GM12878 (cell line): ENCODE data around the gene FAM13C. TPM values are rescaled to one million over a fixed set of nuclear protein-coding genes. Genes with fewer than 3 reads are reported as not detected.

ENCODE experiments used
- ATAC-seq: fragments of 200-7000 bp; cut with Tn5 transposase; 3 replicates; pipeline ENCODE4 v1.9.1; 2020; ENCODE audit warnings: mild to moderate bottlenecking, moderate library complexity
- BruUV-seq: library from RNA; stranded (reverse); fragments of 400-500 nt; replicated peaks from 2 replicates; lab custom pipeline; 2021; lab: Mats Ljungman, UMichigan
- CTCF ChIA-PET: fragments of 300-600 bp; sonication (Branson Sonifier 250); formaldehyde crosslinking; extraction: SDS; loops from one replicate; lab custom pipeline; 2021; ENCODE audit warnings: inconsistent platforms; lab: Yijun Ruan, JAX
- POLR2A ChIA-PET: fragments of 350-600 bp; formaldehyde crosslinking; extraction: SDS; loops from one replicate; lab custom pipeline; 2021; ENCODE audit warnings: inconsistent platforms; lab: Charles Lee
- RAD21 ChIA-PET: fragments of 300-600 bp; sonication (Branson Sonifier 250); formaldehyde crosslinking; loops from one replicate; lab custom pipeline; 2023; ENCODE audit warnings: antibody characterized with exemption; ENCODE audit not compliant: unreplicated experiment; lab: Charles Lee
- SMC1A ChIA-PET: fragments of 300-600 bp; sonication (Branson Sonifier 250); formaldehyde crosslinking; loops from one replicate; lab custom pipeline; 2023; ENCODE audit not compliant: unreplicated experiment, uncharacterized antibody; lab: Charles Lee
- DNase-seq: peaks from one replicate; pipeline ENCODE4 v3.0.0-alpha.2; 2011; ENCODE audit warnings: low read depth, low spot score
- FAIRE-seq: peaks from 3 replicates; lab custom pipeline; 2011; peaks lifted over from hg19 to GRCh38; lab: Jason Lieb, UNC
- H2AFZ ChIP-seq: 2 replicates; pipeline ENCODE4 v1.6.0; 2011; ENCODE audit warnings: low read depth, low read length, control low read depth; ENCODE audit not compliant: control insufficient read depth
- H3K27ac ChIP-seq: 2 replicates; pipeline ENCODE4 v1.5.1; 2011; ENCODE audit warnings: control low read depth; ENCODE audit not compliant: control insufficient read depth, insufficient read depth
- H3K27me3 ChIP-seq, 2 experiments: replicated peaks in 1 of 2; 2 replicates each; pipeline versions ENCODE4 v1.6.0 to v1.6.1; 2011; ENCODE audit warnings: low read length in 1 of 2; ENCODE audit not compliant: control insufficient read depth in 2 of 2, insufficient read depth in 2 of 2
- H3K36me3 ChIP-seq, 2 experiments: 2 replicates each; pipeline ENCODE4 v1.5.1; 2011; ENCODE audit warnings: low read length in 1 of 2; ENCODE audit not compliant: control insufficient read depth in 2 of 2, insufficient read depth in 2 of 2
- H3K4me1 ChIP-seq: 2 replicates; pipeline ENCODE4 v1.6.1; 2011; ENCODE audit warnings: mild to moderate bottlenecking, low read length, moderate library complexity, mixed read lengths; ENCODE audit not compliant: control insufficient read depth, insufficient read depth
- H3K4me2 ChIP-seq: 2 replicates; pipeline ENCODE4 v1.6.0; 2011; ENCODE audit warnings: control low read depth; ENCODE audit not compliant: control insufficient read depth, insufficient read depth
- H3K4me3 ChIP-seq: fragments of 200-600 bp; sonication (generic); 2 replicates; pipeline ENCODE4 v1.5.1; 2016
- H3K79me2 ChIP-seq: 2 replicates; pipeline ENCODE4 v1.6.0; 2011; ENCODE audit warnings: low read length; ENCODE audit not compliant: control insufficient read depth, insufficient read depth
- H3K9ac ChIP-seq: 2 replicates; pipeline ENCODE4 v1.8.0; 2011; ENCODE audit warnings: low read length, control low read depth, mixed read lengths; ENCODE audit not compliant: control insufficient read depth, insufficient read depth
- H3K9me3 ChIP-seq: replicated peaks from 3 replicates; pipeline ENCODE4 v1.5.1; 2011; ENCODE audit warnings: mild to moderate bottlenecking, low read length; ENCODE audit not compliant: control insufficient read depth, insufficient read depth
- H4K20me1 ChIP-seq: 2 replicates; pipeline ENCODE4 v1.6.0; 2011; ENCODE audit not compliant: control insufficient read depth, insufficient read depth
- CHD2 ChIP-seq: IDR thresholded peaks from 2 replicates; pipeline ENCODE4 v1.6.1; 2011; ENCODE audit warnings: low read depth, low read length, improper control_type of control experiment, borderline replicate concordance
- EED ChIP-seq: sonication (generic); IDR thresholded peaks from 2 replicates; pipeline ENCODE4 v1.6.1; 2016; ENCODE audit warnings: antibody characterized with exemption, low read depth
- NFYA ChIP-seq: IDR thresholded peaks from 2 replicates; pipeline ENCODE4 v1.6.1; 2011; ENCODE audit warnings: low read depth, mild to moderate bottlenecking, low read length, improper control_type of control experiment, borderline replicate concordance
- TBL1XR1 ChIP-seq: IDR thresholded peaks from 2 replicates; pipeline ENCODE4 v1.6.1; 2012; ENCODE audit warnings: low read depth, low read length, improper control_type of control experiment
- ZNF217 ChIP-seq: fragments of 450-650 bp; IDR thresholded peaks from 2 replicates; pipeline ENCODE4 v1.6.1; 2017; ENCODE audit warnings: antibody characterized with exemption, mild to moderate bottlenecking
- ZNF24 ChIP-seq: fragments of 450-650 bp; IDR thresholded peaks from 2 replicates; pipeline ENCODE4 v1.6.1; 2017; ENCODE audit warnings: antibody characterized with exemption, mild to moderate bottlenecking
- ZNF622 ChIP-seq: fragments of 450-650 bp; IDR thresholded peaks from 2 replicates; pipeline ENCODE4 v1.6.1; 2017; ENCODE audit warnings: mild to moderate bottlenecking, inconsistent platforms
- WGBS: methylation state at CpG from one replicate; pipeline ENCODE4 v1.1.6; 2016; ENCODE audit warnings: low lambda C conversion rate; ENCODE audit not compliant: insufficient replicate concordance, insufficient coverage; ENCODE audit errors: missing lambda C conversion rate; 5-methylcytosine and 5-hydroxymethylcytosine counted together
- in situ Hi-C: fragments of 300-500 bp; cut with MboI; formaldehyde crosslinking; loops from 9 replicates; pipeline ENCODE4 v1.14.3; 2018; ENCODE audit warnings: mixed read lengths
- intact Hi-C: fragments of 100-400 bp; cut with micrococcal nuclease; formaldehyde crosslinking; loops from one replicate; pipeline ENCODE4 v1.14.2; 2022; ENCODE audit not compliant: unreplicated experiment
- polyA plus RNA-seq, 11 experiments: library from polyadenylated mRNA; depleted of rRNA in 4 of 11; unstranded in 6 of 11; stranded (reverse) in 5 of 11; fragments of >200 nt; fragmentation: Nextera tagmentation in 4 of 11; fragmentation: Illumina TruSeq in 1 of 11; extraction: Ambion mirVana in 4 of 11; extraction: Trizol in 1 of 11; gene quantifications; 1 replicate in 1 of 11; 2 replicates in 10 of 11; pipeline versions ENCODE4 v1.2.1 to v1.2.3, GENCODE V29; 2011 to 2016; ENCODE audit warnings: inconsistent platforms in 2 of 11, missing spikeins in 2 of 11, low read depth in 1 of 11
- total RNA-seq, 4 experiments: library from RNA; depleted of rRNA in 3 of 4; stranded (reverse); fragments of >200 nt in 3 of 4; fragmentation: Illumina TruSeq in 1 of 4; extraction: Trizol in 1 of 4; gene quantifications; 2 replicates each; pipeline versions ENCODE4 v1.2.1 to v1.2.3, GENCODE V29; 2013 to 2021
- TF ChIP-seq, protein P1 (sequence below): fragments of 450-650 bp; IDR thresholded peaks from 2 replicates; pipeline ENCODE4 v1.6.1; 2017; ENCODE audit warnings: mild to moderate bottlenecking
- TF ChIP-seq, protein P2 (sequence below): fragments of 450-650 bp; IDR thresholded peaks from 2 replicates; pipeline ENCODE4 v1.6.1; 2017; ENCODE audit warnings: mild to moderate bottlenecking, moderate library complexity
- TF ChIP-seq, protein P3 (sequence below): fragments of 150-350 bp; IDR thresholded peaks from 2 replicates; pipeline ENCODE4 v1.6.1; 2014; ENCODE audit warnings: mild to moderate bottlenecking, low read depth, low read length
- TF ChIP-seq, protein P4 (sequence below): fragments of 450-650 bp; IDR thresholded peaks from 2 replicates; pipeline ENCODE4 v1.6.1; 2014; ENCODE audit warnings: mild to moderate bottlenecking

The FAM13C gene
- total and polyA plus RNA-seq, 10 of the 15 experiments (the other 5 are each of a cell fraction or from before 2014, with no cell fraction given), result 0.04 to 0.31 (median 0.13) TPM; not detected in 5

DNA sequence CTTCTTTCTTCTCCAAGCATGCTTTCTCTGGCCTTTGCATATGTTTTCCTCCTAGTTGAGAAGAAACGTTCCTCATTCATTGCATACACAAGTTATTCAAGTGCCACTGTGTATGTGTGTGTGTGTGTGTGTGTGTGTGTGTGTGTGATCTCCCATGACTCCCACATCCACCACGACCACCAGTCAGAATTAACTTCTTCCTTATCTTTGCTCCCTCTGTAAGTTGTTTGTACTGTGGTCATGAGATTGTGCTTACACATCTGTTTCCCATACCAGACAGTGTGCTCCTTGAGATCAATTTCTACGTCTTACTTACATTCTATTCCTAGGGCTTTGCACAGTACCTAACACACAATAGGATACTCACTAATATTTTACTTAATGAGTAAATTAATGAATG lies 22.4 kb upstream of the FAM13C start:
- Histone ChIP-seq H3K27ac (no peak overlapping the region), H2AFZ (no peak overlapping the region), H3K4me2 (no peak overlapping the region), H4K20me1 (no peaks in the 10 kb centered on the region), H3K79me2 (no peaks in the 10 kb centered on the region), H3K27me3 (no peaks in the 10 kb centered on the region), H3K4me1 (no peaks in the 10 kb centered on the region), H3K4me3 (no peak overlapping the region), H3K36me3 (no peaks in the 10 kb centered on the region), H3K9me3 (no peaks in the 10 kb centered on the region), H3K9ac (no peak overlapping the region)
- TF ChIP-seq, protein P1, sequence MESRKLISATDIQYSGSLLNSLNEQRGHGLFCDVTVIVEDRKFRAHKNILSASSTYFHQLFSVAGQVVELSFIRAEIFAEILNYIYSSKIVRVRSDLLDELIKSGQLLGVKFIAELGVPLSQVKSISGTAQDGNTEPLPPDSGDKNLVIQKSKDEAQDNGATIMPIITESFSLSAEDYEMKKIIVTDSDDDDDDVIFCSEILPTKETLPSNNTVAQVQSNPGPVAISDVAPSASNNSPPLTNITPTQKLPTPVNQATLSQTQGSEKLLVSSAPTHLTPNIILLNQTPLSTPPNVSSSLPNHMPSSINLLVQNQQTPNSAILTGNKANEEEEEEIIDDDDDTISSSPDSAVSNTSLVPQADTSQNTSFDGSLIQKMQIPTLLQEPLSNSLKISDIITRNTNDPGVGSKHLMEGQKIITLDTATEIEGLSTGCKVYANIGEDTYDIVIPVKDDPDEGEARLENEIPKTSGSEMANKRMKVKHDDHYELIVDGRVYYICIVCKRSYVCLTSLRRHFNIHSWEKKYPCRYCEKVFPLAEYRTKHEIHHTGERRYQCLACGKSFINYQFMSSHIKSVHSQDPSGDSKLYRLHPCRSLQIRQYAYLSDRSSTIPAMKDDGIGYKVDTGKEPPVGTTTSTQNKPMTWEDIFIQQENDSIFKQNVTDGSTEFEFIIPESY, result no peak
- TF ChIP-seq CHD2, result no peak
- TF ChIP-seq, protein P2, sequence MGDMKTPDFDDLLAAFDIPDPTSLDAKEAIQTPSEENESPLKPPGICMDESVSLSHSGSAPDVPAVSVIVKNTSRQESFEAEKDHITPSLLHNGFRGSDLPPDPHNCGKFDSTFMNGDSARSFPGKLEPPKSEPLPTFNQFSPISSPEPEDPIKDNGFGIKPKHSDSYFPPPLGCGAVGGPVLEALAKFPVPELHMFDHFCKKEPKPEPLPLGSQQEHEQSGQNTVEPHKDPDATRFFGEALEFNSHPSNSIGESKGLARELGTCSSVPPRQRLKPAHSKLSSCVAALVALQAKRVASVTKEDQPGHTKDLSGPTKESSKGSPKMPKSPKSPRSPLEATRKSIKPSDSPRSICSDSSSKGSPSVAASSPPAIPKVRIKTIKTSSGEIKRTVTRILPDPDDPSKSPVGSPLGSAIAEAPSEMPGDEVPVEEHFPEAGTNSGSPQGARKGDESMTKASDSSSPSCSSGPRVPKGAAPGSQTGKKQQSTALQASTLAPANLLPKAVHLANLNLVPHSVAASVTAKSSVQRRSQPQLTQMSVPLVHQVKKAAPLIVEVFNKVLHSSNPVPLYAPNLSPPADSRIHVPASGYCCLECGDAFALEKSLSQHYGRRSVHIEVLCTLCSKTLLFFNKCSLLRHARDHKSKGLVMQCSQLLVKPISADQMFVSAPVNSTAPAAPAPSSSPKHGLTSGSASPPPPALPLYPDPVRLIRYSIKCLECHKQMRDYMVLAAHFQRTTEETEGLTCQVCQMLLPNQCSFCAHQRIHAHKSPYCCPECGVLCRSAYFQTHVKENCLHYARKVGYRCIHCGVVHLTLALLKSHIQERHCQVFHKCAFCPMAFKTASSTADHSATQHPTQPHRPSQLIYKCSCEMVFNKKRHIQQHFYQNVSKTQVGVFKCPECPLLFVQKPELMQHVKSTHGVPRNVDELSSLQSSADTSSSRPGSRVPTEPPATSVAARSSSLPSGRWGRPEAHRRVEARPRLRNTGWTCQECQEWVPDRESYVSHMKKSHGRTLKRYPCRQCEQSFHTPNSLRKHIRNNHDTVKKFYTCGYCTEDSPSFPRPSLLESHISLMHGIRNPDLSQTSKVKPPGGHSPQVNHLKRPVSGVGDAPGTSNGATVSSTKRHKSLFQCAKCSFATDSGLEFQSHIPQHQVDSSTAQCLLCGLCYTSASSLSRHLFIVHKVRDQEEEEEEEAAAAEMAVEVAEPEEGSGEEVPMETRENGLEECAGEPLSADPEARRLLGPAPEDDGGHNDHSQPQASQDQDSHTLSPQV, result no peak
- TF ChIP-seq, protein P3, sequence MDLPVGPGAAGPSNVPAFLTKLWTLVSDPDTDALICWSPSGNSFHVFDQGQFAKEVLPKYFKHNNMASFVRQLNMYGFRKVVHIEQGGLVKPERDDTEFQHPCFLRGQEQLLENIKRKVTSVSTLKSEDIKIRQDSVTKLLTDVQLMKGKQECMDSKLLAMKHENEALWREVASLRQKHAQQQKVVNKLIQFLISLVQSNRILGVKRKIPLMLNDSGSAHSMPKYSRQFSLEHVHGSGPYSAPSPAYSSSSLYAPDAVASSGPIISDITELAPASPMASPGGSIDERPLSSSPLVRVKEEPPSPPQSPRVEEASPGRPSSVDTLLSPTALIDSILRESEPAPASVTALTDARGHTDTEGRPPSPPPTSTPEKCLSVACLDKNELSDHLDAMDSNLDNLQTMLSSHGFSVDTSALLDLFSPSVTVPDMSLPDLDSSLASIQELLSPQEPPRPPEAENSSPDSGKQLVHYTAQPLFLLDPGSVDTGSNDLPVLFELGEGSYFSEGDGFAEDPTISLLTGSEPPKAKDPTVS, result no peak
- TF ChIP-seq TBL1XR1, result no peak
- TF ChIP-seq ZNF24, result no peak
- TF ChIP-seq ZNF217, result no peak
- no peak for TF ChIP-seq EED
- TF ChIP-seq, protein P4, sequence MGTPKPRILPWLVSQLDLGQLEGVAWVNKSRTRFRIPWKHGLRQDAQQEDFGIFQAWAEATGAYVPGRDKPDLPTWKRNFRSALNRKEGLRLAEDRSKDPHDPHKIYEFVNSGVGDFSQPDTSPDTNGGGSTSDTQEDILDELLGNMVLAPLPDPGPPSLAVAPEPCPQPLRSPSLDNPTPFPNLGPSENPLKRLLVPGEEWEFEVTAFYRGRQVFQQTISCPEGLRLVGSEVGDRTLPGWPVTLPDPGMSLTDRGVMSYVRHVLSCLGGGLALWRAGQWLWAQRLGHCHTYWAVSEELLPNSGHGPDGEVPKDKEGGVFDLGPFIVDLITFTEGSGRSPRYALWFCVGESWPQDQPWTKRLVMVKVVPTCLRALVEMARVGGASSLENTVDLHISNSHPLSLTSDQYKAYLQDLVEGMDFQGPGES, result no peak
- no peak for TF ChIP-seq ZNF622
- TF ChIP-seq NFYA, result no peak
- BruUV-seq, result no TSS peak
- ChIA-PET POLR2A (no interaction called here), RAD21 (no interaction called here), SMC1A (no interaction called here), CTCF (no interaction called here)
- intact Hi-C loops (no loop called here), in situ Hi-C loops (no loop called here)
- ATAC-seq (no peak), FAIRE-seq (no peak), DNase-seq (no peak)
- 0% methylated on average over 3 of the region's 3 CpGs for WGBS
